Measurements from ENCODE around the gene ICE1.

ICE1 gene

GRCh38 chr5:5539590-5539989 is 117.1 kb downstream of the ICE1 start:
- DNase-seq (ENCODE audit: low read depth): no peak
- no peak for TF ChIP-seq CTCF (conservative IDR thresholded peaks at IDR 0.05; ENCODE audit: low read length)
- H3K4me3 ChIP-seq (ENCODE audit: low read length): no peak overlapping the region
